ENCODE results near the gene CDH5. TPM values are rescaled to one million over a fixed set of nuclear protein-coding genes. Genes with fewer than 3 reads are reported as not detected.

The CDH5 gene
- total and polyA plus RNA-seq, 2 donors (not counting 3 experiments of a cell fraction or from before 2014, with no cell fraction given) = 765 to 815 TPM

- H4K20me1 ChIP-seq (replicated peaks; ENCODE audit: control insufficient read depth, extremely low read depth, insufficient read depth, low read length) = peaks cover 3% of the 10 kb centered on the region
- H3K9ac ChIP-seq (replicated peaks; ENCODE audit: extremely low read depth, insufficient read depth, low read length) = no peak overlapping the region
- no peak overlapping the region for H3K27ac ChIP-seq (ENCODE audit: insufficient read depth, low read depth, low read length)
- no peak for TF ChIP-seq GATA2 (IDR thresholded peaks at IDR 0.05; ENCODE audit: insufficient read depth, insufficient read length, low read depth, low read length)
- TF ChIP-seq POLR2AphosphoS5 (IDR thresholded peaks at IDR 0.05; ENCODE audit: insufficient read depth, low read depth, low read length) = no peak
- TF ChIP-seq MYC (IDR thresholded peaks at IDR 0.05; ENCODE audit: low read depth, low read length) = no peak
- TF ChIP-seq JUN (IDR thresholded peaks at IDR 0.05; ENCODE audit: borderline replicate concordance, insufficient read depth, insufficient read length, low read depth) = no peak
- no peak for TF ChIP-seq MAX (IDR thresholded peaks at IDR 0.05; ENCODE audit: insufficient read depth, insufficient read length)
- TF ChIP-seq POLR2A (IDR thresholded peaks at IDR 0.05; ENCODE audit: low read depth, low read length) = no peak
- TF ChIP-seq EZH2 (IDR thresholded peaks at IDR 0.05; ENCODE audit: borderline replicate concordance, low read depth, low read length, severe bottlenecking) = no peak
- no peak for TF ChIP-seq CTCF (IDR thresholded peaks at IDR 0.05; ENCODE audit: extremely low read depth in 1 of 2, insufficient read depth in 1 of 2, low read depth in 1 of 2, low read length in 2 of 2)
- no peak for TF ChIP-seq FOS (IDR thresholded peaks at IDR 0.05; ENCODE audit: borderline replicate concordance, insufficient read depth, low read length)
- CTCF ChIA-PET = interaction anchor here (0.9 to 1.0 kb wide), 2 partner anchors 16 to 32 kb away, joined by 3 read pairs; no protein-coding TSS in a partner anchor
- no peak overlapping the region for H2AFZ ChIP-seq (ENCODE audit: low read depth, low read length)
- H3K9me3 ChIP-seq (replicated peaks; ENCODE audit: control insufficient read depth, insufficient read depth, low read length) = no peaks in the 10 kb centered on the region
- no peak overlapping the region for H3K4me3 ChIP-seq (replicated peaks in 1 of 3; ENCODE audit: insufficient read depth in 1 of 3, low read depth in 1 of 3, low read length in 3 of 3)
- intact Hi-C loops (cut with micrococcal nuclease) (no loop called here), dilution Hi-C loops (cut with MboI; ENCODE audit: extremely low pct_ligation_motif_present, low sequenced_read_pairs) (no loop called here)
- FAIRE-seq (no peak), DNase-seq (ENCODE audit: low read depth, low spot score) (no peak)
- no peaks in the 10 kb centered on the region for H3K9me1 ChIP-seq (replicated peaks; ENCODE audit: control insufficient read depth, extremely low read depth, insufficient read depth, low read length)
- H3K27me3 ChIP-seq (ENCODE audit: control insufficient read depth in 2 of 2, insufficient read depth in 2 of 2, low read length in 2 of 2) = no peaks in the 10 kb centered on the region
- peaks cover 74% of the 10 kb centered on the region for H3K79me2 ChIP-seq (ENCODE audit: control insufficient read depth, insufficient read depth, low read length)
- BruUV-seq (replicated peaks) = no TSS peak
- no peaks in the 10 kb centered on the region for H3K4me1 ChIP-seq (ENCODE audit: control insufficient read depth, extremely low read depth, insufficient read depth, low read length)
- H3K36me3 ChIP-seq (ENCODE audit: control insufficient read depth in 2 of 2, extremely low read depth in 1 of 2, insufficient read depth in 2 of 2, low read length in 2 of 2) = peaks cover 61 to 68% of the 10 kb centered on the region in 2 experiments
- POLR2A ChIA-PET = interaction anchor here (2.1 kb wide), 1 partner anchor 31 kb away, joined by 5 read pairs; no protein-coding TSS in a partner anchor
- no peak overlapping the region for H3K4me2 ChIP-seq (ENCODE audit: insufficient read depth, low read length)
Observed at GRCh38 chr16:66390346-66391108, 24.0 kb downstream of the CDH5 start.

Measured in endothelial cell of umbilical vein (primary cell).